GM18517 (cell line): ENCODE data around the gene PHACTR1.
"Not testable (repeated sequence)": the region's sequence is repeated elsewhere in the genome, so short reads cannot be mapped to it uniquely, and the experiment has no call there.

Experiments
- ATAC-seq: cut with Tn5 transposase; IDR thresholded peaks from one replicate; pipeline ENCODE4 v1.9.1; 2021; ENCODE audit warnings: mild to moderate bottlenecking, moderate library complexity; ENCODE audit not compliant: unreplicated experiment

Gene PHACTR1

DNA sequence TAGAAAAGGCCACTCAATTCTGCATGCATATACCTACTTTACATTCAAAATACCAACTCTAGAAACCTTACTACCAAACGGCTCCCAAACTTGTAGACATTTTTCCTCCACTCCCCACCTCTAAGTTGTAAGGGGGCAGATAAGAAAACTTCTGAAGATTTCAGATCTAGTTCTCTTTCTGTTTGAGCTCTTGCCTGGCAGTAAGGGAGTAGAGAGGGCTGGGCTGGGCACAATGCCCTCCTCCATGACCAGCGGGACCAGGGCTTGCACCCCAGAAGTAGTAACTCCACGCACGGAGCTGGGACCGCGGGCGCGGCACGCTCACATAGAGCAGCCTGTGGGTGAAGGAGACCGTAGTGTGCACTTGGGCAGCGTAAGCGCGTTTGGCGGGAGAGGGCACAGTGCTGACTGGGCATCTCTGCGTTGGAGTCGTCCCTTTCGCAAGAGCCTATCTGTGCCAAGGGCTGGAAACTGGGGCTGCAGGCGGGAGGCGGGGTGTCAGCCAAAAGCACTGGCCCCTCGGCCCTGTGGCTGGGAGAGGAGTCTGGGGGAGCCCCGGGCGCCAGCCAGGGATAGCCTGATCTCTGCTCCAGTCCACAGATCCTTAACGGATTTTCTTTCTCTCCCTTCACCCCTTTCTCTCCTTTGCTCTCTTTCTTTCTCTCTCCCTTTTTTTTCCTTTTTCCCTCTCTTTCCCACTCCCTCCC is 32.4 kb downstream of the PHACTR1 start:
- ATAC-seq, result no peak

DNA sequence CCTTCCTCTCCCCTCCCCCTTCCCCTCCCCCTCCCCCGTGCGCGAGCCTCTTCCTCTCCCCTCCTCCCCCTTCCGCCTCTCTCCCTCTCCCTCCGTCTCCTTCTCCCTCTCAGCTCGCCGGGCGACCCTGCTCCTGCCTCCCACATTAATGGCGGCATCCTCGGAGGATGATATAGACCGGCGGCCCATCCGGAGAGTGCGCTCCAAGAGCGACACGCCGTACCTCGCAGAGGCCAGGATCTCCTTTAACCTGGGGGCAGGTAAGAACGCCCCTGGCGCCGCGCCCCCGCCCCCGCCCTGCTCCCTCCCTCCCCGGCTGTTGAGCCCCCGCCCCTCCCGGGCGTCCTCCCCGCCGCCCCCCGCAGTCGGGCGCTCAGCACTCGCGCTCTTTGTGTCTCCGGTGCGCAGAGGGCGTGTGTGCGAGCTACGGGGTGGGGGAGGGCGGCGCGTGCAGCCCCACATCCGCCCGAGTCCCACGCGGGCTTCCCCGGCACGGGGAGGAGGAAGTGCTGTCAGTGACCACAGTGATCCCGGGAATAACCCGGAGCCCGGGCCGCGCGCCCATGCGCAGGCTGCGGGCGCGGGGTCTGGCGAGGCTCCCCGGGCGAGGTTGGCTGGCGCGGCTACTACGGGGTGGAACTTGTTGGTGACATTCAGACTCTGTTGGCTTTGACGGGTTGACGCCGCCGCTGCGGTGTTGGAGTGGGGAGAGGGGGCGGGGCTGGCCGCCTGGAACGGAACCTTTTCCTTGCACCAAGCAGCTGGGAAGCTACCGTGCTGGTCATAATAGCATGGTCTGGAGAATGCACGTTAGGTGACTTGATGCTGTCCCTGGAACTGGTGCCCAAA is 33.2 kb downstream of the PHACTR1 start:
- ATAC-seq, result no peak

DNA sequence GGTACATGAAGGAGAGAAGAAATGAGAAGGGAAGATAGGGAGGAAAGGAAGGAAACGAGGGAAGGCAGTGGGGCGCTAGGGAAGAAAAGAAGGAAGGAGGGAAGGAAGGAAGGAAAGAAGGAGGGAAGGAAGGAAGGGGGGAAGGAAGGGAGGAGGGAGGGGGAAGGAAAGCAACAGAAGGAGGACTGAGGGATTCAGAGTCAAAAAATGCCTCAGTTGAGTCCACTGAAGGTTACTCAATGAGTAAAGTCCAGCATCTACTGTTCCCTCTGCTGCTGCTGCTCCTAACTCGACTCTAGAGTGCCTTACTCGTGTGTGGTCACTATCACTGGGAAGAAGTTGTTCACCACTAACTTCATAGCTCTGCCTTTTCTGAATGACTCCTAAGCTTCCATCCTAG is 33.8 kb downstream of the PHACTR1 start:
- no peak for ATAC-seq

DNA sequence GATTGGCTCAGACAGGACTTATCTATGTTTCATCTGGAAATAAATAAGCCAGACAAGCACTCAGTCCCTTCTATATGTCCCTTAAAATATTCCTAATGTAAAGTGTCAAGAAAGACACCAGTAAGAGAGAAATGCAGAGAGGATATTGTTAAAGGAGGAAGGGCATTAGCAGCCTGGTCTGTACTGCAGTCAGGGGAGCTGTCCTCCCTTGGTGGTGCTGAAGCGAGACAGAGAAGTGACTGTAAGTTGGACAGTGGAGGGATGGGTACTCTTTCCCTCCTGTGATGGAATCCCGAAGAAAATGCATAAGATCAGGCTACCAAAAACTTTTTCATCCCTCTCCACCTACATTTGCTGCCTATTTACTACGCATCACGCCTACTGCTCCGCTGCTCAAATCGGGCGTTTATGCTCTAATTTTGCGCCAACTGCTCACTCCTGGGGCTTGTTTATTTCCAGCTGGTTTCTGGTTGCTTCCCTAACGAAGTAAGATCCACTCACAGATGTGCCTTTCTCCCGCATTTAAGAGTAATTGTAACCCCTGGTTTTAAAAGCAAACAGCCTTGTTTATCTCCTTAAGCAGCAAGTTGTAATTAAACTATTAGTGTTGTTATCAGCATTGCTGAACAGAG is 35.2 kb downstream of the PHACTR1 start:
- no peak for ATAC-seq

DNA sequence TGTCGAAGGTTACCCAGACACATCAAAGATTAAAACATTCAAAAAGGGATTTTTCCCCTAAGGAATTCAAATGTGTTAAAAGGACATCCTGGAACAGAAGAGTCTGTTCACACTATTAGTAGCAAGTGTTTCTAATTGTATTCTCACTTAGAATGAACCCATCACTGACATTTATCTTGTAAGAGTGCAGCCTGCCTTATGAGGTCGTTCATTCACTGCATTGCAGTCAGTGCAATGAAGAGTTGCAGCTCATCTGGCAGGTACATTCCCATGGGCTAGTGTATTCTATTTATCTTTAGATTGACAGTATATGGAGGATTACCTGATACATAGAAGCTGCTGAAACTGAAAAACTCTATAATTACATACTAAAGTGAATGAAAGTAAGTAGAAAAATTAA is 36.5 kb downstream of the PHACTR1 start:
- no peak for ATAC-seq

DNA sequence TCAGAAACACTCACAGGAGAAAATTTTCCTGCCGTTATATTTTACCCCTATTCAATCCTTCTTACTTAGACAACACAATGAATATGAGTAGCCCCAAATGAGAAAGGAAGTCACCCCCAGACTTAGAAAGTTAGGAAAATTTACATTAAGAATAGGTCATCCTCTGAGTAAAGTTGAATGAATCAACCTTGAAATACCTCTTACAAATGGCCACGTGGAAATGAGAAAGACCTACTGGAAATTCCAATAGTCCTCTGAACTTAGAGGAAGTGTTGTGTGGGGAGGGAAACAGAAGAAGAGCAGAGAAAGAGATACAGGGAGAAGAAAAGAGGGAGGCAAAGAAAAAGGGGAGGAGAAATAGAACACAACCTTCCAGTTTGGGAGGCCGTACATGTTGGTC is 43.7 kb downstream of the PHACTR1 start:
- no peak for ATAC-seq

DNA sequence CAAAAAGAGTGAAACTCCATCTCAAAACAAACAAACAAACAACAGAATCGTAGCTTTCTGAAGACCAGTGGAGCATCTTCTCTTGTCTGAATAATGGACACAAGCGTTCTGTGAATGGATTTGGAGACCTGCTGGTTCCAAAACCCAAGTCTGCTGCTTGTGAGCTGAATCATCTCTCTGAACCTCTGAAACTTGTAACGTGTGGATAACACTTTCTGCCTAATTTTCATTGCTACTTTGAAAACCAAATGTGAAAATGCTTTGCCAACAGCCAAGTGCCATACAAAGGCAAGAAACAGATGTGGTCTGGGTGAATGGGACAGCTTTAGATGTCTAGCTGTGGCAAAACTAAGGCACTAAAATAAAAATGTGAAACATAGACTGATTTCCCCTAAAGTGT is 44.3 kb downstream of the PHACTR1 start:
- no peak for ATAC-seq

DNA sequence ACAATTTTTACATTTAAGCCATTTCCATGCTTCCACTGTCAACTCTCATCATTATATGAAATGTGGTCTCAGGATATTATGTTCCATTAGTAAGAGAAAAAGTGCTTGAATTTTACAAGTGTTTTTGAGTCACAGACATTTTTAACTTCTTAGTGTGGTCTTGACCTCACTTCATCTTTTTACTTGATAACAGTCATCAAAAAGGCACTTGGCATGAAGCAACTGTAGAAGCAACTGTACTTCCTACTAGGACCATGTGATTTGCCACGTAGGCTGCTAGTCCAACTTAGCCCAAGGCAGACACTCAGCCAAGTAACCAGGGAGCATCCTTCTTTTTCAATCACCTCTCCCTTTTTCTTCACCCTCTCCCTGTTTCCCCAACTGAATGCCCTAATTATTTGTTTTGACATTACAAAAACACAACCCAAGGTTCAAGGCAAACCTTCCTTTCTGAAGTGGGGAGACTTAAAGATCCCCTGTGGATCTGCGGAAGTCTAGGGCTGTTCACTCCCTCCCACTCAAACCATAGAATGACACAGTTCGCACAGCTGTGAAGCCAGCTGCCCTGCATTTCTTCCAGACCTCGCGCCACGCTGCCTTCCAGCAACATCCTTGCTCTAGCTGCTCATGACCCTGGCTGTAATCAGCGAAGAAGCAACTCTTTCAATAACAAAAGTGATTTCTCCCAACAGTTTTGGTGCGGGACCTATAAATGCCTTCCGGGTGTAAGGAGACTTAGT is 45.0 kb downstream of the PHACTR1 start:
- no peak for ATAC-seq

DNA sequence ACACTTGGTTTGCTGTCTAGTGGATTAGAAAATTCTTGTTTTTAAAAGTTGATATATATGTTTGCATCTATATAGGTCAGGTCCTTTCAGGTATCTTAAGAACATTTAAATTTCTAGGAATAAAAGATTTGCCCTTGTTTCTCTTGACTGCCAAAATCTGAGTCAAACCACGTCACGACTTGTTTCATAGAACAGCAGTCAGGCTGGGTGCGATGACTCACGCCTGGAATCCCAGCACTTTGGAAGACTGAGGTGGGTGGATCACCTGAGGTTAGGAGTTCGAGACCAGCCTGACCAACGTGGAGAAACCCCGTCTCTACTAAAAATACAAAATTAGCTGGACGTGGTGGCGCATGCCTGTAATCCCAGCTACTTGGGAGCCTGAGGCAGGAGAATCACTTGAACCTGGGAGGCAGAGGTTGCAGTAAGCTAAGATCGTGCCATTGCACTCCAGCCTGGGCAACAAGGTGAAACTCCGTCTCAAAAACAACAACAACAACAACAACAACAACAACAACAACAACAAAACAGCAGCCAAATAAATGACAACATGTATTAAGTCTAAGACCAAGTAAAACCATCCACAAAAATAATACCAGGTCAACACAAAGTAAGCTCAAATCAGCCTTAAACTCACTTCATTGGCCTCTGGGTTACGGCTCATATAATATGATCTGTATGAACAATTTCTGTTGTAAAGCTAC is 46.3 kb downstream of the PHACTR1 start:
- ATAC-seq, result not testable (repeated sequence)

DNA sequence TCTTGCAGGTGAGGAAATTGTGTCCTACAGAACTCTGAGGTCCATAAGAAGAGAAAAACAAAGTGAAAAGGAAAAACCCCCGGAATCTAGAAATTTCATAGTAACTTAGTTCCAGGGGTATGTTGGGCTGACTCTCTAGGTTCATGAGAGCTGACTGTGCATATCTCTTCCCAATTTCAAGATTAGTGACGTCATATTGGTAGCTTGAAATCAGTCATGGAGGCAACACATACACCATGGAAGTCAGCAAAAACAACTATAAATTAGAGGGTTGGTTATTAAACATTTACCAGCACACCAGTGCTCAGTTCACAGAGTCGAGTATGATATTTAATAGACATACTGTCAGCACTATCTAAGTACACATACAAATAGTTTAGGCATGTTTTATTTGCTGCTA is 49.8 kb downstream of the PHACTR1 start:
- no peak for ATAC-seq

DNA sequence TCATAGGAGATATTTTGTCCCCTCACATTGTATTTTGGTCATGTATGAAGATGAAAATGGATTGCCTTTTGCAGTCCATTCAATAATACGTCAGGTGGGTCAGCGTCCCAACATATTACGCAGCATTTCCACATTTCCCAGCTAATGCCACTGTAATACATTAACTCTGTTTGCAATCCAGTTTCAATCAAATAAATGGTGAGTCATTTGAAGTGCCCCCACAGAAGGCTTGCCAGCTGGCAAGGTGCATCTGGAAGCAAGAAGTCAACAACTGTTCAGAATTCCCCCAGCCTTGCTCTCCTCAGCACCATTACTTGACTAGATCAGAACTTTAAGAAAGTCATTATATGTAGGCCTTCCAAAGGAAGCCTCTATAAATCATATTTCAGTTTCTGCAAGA is 50.4 kb downstream of the PHACTR1 start:
- no peak for ATAC-seq

DNA sequence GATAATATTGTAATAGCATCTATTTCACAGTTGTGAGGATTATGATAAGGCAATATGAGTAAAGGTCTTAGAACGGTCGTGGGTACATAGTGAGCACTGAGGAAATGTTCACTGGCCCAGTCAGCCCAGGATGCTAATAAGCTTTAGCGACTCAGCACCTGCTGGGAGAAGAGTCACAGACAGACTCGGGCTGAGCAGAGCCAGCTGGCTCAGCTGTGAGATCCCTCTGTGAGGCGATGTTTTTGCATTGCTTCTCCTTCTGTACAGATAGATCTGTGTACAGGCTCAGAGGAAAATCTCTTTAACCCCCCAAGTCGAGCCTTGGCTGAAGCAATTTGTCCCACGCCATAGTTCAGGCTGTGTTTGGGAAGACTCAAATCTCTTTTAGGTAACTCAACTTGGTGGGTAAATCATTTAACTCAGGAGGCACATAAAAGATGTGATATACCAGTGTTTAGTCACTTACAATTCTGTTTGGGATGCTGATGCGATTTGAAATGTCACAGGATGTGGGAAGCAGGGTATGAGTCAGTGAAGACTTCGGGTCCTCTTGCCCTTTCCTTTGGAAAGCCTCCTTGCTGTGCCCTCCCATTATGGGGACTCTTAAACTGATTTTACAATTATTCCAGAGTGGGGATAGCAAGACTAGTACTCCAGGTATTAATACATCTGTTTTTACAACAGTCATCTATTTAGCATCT is 53.1 kb downstream of the PHACTR1 start:
- no peak for ATAC-seq

DNA sequence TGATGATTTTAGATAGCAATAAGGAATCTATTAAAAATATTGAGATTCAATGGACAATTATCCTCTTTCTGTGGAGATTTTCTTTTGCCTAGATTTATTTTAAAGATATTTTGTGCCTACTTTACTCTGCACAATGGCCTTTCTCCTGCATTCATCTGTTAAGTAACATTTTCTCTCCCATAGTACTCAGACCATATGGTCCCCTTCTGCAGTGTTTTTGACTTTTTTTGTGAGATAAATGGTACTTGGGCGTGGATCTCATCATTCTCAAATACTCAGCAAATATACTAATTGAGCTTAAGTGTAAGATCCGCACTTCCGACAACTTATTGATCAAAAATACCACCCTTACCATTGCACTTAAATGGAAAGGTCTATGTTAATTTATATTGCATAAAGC is 55.8 kb downstream of the PHACTR1 start:
- ATAC-seq, result no peak

DNA sequence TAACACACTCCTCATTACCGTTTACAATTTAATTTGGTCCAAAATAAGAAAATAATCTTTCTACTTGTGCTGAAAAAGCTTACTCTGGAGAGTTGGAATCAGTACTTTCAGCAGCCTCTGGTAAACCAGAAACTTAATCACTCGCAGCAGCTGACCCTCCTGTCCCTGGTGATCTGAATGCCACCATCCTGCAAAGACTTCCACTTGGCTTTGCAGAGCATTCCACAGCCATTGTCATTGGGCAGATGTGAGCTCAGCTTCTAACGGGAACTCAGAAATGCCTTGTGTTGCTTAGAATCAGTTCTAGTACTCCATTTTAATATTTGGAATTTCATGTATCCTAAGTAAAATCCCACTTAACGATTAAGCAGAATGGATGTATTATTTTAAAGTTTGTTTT is 59.7 kb downstream of the PHACTR1 start:
- no peak for ATAC-seq

DNA sequence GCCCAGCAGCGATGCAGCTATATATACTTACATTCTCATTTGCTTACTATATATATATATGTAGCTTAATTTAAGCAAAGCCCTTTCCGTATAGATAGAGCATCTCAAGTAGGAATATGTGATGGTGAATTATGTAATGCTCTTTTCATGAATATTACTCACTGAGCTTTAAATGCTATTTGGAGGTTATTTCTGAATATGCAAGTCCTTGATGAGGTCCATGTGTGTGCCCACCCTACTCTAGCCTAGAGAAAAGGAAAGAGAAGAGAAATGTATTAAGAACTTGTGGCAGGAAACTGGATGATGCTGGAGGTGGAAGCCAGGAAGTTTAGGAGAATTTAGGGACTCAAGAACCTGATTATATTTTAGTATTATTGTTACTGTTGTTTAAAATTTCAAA is 63.2 kb downstream of the PHACTR1 start:
- no peak for ATAC-seq

DNA sequence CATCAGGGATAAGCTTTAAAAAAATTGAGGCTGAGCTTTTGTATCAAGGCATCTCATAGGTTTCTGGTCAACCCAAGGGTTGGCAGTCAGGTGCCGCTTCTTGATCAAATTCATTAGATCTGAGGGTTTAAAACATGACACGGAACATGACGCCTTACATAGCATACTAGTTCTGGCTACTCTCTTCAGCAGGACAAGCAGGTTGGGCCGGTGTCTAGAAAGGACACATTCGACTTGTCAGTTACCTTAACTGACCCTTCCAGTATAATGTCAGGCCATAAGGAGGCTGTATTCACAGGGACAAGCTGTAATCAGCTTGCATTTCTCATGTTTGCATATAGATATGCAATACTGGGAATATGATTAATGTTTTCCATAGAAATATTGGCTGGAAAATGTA is 65.6 kb downstream of the PHACTR1 start:
- ATAC-seq, result no peak

DNA sequence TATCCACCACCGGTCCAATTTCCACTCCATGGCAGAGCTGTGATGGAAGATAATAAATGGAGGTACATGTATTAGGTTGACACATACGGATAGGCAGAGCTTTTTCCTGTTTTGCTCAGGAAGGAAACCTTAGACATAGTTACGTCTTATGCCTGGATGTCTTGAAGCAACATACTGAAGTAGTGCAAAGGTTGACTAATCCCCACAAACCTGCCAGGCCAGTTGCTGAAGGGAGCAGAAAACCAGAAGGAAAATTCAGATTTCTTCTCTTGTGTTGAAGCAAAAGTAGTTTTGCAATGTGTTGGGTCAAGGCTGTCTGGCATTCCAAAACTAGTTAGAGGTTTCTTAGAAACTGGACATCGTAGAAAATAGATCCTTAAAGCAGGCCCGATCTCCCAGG is 68.7 kb downstream of the PHACTR1 start:
- ATAC-seq, result no peak

DNA sequence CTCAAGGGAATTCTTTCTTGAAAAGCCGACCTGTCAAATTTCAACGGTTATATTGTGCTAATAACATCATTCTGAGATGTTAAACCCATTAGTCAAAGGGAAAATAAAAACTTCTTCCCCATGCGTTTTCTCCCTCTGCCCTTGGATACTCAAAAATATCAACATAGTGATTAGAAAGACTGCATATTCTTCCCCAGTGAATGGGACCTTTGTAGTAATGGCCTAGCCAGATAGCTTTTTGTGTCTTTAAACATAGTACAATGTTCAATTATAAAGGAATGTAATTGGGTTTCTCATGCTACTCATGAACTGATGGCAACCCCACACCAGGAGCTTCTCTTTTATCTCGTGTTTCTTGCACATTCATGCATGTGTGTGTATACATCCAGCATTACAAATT is 69.4 kb downstream of the PHACTR1 start:
- ATAC-seq, result no peak

DNA sequence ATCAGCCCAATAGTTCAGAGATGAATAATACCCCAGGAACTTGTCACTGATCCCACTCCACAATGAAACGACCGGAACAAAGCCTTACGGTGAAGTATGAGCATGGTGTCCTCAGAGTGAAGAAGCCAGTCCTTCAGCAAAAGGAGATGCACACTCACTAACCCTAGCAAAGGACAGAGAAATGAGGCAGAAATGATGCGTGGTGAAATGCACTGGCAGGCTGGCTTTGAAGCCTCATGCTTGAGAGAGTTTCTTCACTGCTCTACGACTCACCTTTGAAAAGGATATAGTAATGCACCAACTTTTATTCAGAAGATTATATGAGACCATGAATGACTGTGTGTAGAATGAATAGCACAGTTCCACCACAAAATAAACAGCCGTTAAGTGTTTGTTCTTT is 74.8 kb downstream of the PHACTR1 start:
- ATAC-seq, result no peak

DNA sequence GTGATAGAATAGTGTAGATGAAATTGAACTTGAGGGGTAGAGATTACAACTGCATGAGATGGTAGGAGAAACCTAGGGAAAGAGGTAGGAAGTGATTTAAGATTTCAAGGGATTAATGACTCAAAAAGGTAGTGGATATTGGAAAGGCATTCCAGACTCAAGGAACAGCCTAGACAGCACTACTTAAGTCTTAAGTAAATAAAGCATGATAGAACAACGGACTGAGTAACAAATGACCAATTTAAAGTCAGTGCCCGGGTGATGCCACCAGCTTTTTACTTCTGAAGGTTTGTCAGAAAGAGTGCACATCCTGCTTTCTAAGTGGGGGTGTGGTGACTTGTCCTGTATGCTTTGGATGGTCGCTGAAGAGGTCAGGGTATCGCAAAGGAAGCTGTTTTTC is 81.8 kb downstream of the PHACTR1 start:
- ATAC-seq, result no peak
